Esophagus muscularis mucosa (tissue), 3 donors: ENCODE data around the gene CELF2.

ENCODE experiments used
- POLR2A ChIP-seq: fragments of 450-650 bp; IDR thresholded peaks from one replicate; pipeline ENCODE4 v1.6.1; 2017; ENCODE audit warnings: antibody characterized with exemption, moderate library complexity, mild to moderate bottlenecking, low read depth
- TF ChIP-seq, protein P1 (sequence below), 3 experiments: fragments of 200-600 bp in 2 of 3; fragments of 450-650 bp in 1 of 3; sonication (generic) in 2 of 3; IDR thresholded peaks; one replicate each; pipeline ENCODE4 v1.5.1; 2017 to 2019; ENCODE audit warnings: antibody characterized with exemption in 3 of 3, mild to moderate bottlenecking in 2 of 3, moderate library complexity in 1 of 3

DNA sequence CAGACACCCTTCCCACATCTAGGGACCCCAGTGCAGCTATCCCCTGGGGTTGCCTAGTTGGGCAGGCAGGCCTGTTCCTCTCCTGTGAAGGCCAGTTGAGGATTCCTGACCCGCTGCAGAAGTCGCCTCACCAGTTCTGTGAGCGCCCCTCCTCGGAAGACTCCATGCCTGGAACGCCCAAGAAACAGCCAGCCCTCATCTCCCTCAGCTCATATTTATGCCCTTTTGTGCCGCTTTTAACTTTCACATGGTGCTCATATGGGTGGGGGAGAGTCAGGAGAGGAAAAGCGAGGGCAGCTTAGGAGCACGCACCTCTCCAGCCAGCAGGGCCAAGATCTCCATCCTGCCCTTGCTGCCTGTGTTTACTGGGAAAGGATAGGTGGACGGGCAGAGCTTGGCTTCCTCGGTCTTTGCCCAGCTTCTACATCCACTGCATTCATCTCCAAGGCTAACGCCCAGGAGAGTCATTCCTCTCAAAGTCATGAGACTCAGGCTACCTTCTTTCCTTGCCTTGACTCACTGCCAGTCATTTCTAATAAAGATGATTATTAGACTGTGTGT, 307.2 kb downstream of the CELF2 start:
- TF ChIP-seq, protein P1, sequence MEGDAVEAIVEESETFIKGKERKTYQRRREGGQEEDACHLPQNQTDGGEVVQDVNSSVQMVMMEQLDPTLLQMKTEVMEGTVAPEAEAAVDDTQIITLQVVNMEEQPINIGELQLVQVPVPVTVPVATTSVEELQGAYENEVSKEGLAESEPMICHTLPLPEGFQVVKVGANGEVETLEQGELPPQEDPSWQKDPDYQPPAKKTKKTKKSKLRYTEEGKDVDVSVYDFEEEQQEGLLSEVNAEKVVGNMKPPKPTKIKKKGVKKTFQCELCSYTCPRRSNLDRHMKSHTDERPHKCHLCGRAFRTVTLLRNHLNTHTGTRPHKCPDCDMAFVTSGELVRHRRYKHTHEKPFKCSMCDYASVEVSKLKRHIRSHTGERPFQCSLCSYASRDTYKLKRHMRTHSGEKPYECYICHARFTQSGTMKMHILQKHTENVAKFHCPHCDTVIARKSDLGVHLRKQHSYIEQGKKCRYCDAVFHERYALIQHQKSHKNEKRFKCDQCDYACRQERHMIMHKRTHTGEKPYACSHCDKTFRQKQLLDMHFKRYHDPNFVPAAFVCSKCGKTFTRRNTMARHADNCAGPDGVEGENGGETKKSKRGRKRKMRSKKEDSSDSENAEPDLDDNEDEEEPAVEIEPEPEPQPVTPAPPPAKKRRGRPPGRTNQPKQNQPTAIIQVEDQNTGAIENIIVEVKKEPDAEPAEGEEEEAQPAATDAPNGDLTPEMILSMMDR (IDR thresholded peaks at IDR 0.05): no peak
- no peak for TF ChIP-seq POLR2A
